Body of pancreas (tissue), 4 donors: ENCODE data around the gene PTPRB.

Experiments
- CTCF ChIP-seq, 7 experiments: fragments of 450-650 bp in 4 of 7; fragments of 200-600 bp in 3 of 7; sonication (generic) in 3 of 7; IDR thresholded peaks; one replicate each; pipeline ENCODE4 v1.5.1; 2016 to 2019; ENCODE audit warnings: antibody characterized with exemption in 7 of 7
- POLR2A ChIP-seq, 3 donors: fragments of 450-650 bp; IDR thresholded peaks; one replicate each; pipeline ENCODE4 v1.6.1; 2016; ENCODE audit warnings: antibody characterized with exemption in 3 of 3, mild to moderate bottlenecking in 2 of 3

- TF ChIP-seq CTCF (IDR thresholded peaks at IDR 0.05) (no peak), POLR2A (IDR thresholded peaks at IDR 0.05) (no peak)
Measured at GRCh38 chr12:70643939-70644338, 6.7 kb upstream of the PTPRB start.
